NCI-H446 treated with DMSO at 0.1 percent for 48 hours (cell line): ENCODE measurements around the gene MAU2.
"Not testable (repeated sequence)": the region's sequence is repeated elsewhere in the genome, so short reads cannot be mapped to it uniquely, and the experiment has no call there.

Experiments
- DNase-seq: peaks from one replicate; lab custom pipeline; 2025; lab: John Stamatoyannopoulos, UW

MAU2 gene

GRCh38 chr19:19384486-19384885 lies 63.9 kb downstream of the MAU2 start:
- no peak for DNase-seq

- peak; percentile 99 for DNase-seq
These were observed 64.7 kb downstream of the MAU2 start for GRCh38 chr19:19385131-19385895.

DNA sequence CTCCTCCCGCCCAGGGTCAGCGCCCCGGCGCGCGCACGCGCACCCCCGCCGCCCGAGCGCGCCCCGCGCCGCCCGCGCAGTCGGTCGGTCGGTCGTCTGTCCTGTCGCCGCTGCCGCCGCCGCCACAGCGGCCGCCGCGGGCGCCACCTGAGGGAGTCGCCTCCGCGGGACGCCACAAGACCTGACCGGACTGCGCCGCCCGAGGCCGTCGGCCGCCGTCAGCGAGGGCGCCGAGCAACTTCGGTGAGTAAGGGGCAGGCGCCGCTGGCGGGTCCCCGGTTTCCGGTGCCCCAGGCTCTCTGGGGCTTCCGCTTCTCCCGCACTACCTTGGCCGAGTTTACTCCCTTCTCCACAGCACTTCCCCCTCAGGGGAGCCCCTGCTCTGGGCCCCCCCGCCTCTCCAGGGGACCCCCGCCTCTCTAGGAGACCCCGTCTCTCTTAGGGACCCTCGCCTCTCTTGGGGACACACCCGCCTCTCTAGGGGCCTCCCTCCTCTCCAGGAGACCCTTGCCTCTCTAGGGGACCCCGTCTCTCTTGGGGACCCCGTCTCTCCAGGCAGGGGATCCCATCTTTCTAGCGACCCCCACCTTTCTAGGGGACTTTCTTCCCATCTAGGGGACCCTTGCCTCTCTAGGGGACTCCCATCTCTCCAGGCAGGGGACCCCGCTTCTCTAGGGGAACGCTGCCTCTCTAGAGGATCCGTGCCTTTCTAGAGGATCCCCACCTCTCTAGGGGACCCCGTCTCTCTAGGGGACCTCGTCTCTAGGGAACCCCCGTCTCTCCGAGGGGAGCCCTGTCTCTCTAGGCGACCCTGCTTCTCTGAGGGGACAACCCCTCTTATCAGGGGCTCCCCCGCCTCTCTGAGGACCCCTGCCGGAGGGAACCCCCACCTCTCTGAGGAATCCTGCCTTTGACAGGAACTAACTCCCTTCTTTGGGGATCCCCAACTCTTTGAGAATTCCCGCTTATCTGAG lies 65.6 kb downstream of the MAU2 start:
- DNase-seq: no peak

DNA sequence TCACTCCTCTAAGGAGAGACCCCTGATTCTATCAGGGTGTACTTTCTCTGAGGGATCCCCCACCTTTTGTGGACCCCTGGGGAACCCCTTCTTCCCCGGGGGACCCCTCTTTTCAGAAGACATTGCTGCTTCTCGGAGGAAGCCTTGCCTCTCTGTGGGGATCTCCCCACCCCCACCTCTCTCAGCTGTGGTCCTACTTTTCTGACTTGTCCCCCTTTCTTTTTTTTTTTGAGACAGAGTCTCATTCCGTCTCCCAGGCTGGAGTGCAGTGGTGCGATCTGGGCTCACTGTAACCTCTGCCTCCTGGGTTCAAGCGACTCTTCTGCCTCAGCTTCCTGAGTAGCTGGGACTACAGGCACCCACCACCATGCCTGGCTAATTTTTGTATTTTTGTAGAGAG lies 66.5 kb downstream of the MAU2 start:
- no peak for DNase-seq

- DNase-seq: no peak
These were observed 68.2 kb downstream of the MAU2 start for GRCh38 chr19:19388568-19389555.

DNA sequence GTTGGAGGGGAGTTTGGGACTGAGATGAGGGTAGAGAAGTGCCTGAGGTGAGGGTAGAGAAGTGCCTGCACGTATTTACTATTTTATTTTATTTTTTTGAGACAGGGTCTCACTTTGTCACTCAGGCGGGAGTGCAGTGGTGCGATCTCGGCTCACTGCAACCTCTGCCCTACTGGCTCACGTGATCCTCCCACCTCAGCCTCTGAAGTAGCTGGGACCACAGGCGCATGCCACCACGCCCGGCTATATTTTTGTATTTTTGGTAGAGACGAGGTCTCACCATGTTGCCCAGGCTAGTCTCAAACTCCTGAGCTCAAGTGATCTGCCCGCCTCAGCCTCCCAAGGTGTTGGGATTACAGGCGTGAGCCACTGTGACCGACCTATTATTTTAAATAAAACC lies 69.1 kb downstream of the MAU2 start:
- DNase-seq: not testable (repeated sequence)

GRCh38 chr19:19394333-19394732 lies 73.7 kb downstream of the MAU2 start:
- DNase-seq: not testable (repeated sequence)

DNA sequence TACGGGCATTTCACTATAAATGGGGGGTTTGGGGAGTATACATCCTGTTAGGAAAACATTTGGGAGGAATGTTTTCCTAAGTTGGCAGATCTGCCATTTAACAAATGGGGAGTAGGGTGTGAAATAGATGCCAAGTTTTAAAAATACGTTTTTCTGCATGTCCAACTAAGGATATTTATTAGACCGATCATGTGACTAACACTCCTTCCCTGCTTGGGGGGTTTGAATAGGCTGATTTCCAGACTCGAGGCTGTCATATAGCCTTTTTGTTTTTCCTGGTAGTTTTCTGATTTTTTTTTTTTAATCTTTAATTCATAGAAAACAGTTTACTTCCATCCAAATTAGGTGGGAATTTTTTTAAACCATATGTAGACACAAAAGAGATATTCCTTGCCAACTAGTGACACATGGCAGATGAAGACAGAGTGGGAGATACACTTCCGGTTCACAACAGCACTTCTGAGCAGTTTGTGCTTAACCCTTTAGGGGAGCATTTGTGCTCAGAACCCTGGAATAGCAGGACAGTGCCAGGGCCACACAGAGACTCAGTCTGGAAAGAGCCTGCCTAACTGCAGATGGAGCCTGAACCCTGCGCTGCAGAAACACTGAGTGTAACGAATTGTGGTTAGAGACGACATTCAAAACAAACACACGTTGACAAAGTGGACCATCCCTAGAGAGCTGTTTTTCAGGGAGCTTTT lies 79.3 kb downstream of the MAU2 start:
- DNase-seq: peak; percentile 15

GRCh38 chr19:19402656-19403372 lies 82.2 kb downstream of the MAU2 start:
- DNase-seq: no peak

GRCh38 chr19:19403373-19403901 lies 82.8 kb downstream of the MAU2 start:
- DNase-seq: no peak

DNA sequence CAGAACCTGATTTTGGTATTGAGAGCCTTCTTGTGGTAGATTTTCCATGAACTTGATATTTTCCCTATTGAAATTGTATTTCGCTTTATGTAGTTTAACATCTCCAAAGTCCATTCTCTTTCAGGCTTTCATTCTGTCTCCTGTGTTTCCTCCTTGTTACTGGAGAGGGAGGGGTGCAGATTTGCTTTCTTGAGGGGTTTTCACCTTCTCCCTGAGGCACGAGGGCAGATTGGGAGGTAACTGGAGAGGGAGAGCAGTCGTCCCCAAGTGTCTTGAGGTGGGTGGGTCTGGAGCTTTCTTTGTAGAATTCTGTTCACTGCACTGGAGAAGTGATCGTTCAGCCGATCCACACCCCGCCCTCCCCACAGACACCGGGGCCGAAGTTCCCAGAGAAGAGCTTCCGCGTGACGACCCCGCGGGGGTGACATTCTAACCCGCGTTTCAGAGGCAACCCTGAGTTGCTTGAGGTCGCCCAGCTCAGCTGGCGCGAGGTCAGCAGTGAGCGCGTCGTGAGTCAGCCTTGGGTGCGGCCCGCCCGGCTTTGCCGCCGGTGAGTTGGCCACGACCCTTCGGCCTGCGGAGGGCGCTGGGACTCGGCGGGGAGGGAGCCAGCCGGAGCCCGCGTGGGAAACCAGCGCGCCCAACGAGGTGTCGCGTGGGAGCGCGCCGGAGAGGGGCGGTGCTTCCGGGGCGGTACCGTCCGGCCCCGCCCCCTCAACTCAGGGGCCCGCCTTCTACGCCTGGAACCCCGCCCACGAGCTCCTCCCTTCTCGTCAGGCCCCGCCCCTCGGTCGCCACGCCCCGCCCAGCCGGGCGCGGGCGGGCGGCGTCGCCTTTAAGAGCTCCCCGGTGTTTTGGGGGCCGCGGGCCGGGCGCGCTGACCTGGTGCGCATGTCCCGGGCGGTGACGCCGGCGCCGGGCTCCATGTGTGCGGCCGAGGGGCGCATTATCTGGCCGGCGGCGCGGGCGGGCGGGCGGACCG lies 84.5 kb downstream of the MAU2 start, which contains the start of gene GATAD2A:
TSS of gene GATAD2A (plus strand) at position 797 of the 982 bp plus-strand sequence. CDS start 59,671 bp downstream, outside the sequence.
- DNase-seq: peak; percentile 82

DNA sequence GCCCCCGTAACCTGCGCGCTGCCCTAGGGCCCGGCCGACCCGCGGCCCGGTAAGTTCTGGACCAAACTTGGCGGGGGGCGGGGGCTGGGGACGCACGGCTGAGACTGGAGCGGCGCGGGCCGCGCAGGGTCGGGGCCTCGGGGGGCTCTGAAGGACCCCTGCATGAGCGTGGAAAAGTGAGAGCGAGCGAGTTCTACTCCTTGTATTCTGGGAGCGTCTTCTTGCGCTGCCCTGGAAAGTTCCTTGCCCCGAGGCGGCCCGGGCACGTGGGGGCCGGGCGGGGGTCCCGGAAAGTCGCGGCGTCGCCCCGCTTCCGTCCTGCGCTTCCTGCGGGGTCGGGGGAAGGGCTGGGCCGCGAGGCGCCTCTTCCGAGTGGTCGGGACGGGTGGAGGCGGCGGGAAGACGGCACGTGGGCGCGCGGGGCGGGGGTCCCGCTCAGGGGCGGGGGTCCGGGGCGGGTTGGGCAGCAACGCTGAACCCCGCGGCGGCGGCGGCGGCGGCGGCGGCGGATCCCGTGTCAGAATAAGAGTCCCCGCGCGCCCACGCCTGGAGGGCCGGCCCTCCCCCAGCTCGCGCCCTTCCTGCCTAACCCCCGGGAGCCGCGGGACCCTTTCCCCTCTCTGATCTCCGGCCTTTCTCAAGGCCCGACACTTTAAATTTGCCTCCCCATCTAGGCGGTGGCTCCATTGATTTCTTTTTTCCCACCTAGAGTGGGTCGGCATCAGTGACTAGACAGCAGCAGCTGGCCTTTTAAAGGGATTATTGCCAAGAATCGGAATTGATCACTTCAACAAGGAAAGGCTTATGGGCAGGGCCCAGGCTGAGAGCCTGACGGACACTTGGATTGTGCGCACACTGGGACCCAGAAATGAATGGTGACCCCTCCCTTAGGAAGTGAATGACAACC lies 85.6 kb downstream of the MAU2 start:
- peak; percentile 21 for DNase-seq

GRCh38 chr19:19406878-19407632 lies 86.4 kb downstream of the MAU2 start:
- DNase-seq: no peak

- DNase-seq: no peak
These were observed 87.0 kb downstream of the MAU2 start for GRCh38 chr19:19407633-19407930.
